K562 (cell line): ENCODE data around the gene CCDC61. TPM values are rescaled to one million over a fixed set of nuclear protein-coding genes. Genes with fewer than 3 reads are reported as not detected.

Source experiments
- CHD4 ChIP-seq: fragments of 200-600 bp; sonication (generic); IDR thresholded peaks from 3 replicates; pipeline ENCODE4 v1.6.1; 2012; ENCODE audit warnings: low read depth, mild to moderate bottlenecking, mixed read lengths, low read length, inconsistent platforms; ENCODE audit not compliant: insufficient read depth, insufficient replicate concordance, poor library complexity, severe bottlenecking
- ELF1 ChIP-seq: fragments of 200-800 bp; sonication (Bioruptor generic); IDR thresholded peaks from 2 replicates; pipeline ENCODE4 v1.6.1; 2016; ENCODE audit warnings: missing genetic modification characterization, missing compliant biosample characterization
- FOXJ3 ChIP-seq: sonication (generic); formaldehyde crosslinking; IDR thresholded peaks from 2 replicates; pipeline ENCODE4 v1.4.0; 2020; ENCODE audit warnings: mild to moderate bottlenecking, missing genetic modification reagents
- FUS ChIP-seq: fragments of 200-400 bp; formaldehyde crosslinking; optimal IDR thresholded peaks from 2 replicates; pipeline ENCODE3; 2017; ENCODE audit warnings: low read depth, low read length
- HDAC2 ChIP-seq: fragments of 450-650 bp; IDR thresholded peaks from 2 replicates; pipeline ENCODE4 v1.6.1; 2016; ENCODE audit warnings: mild to moderate bottlenecking
- IRF2 ChIP-seq: sonication (generic); formaldehyde crosslinking; IDR thresholded peaks from 2 replicates; pipeline ENCODE4 v1.8.1; 2022; ENCODE audit warnings: mild to moderate bottlenecking, missing genetic modification reagents
- MITF ChIP-seq: IDR thresholded peaks from 2 replicates; pipeline ENCODE4 v1.6.1; 2014; ENCODE audit warnings: antibody characterized with exemption
- NR2F6 ChIP-seq: fragments of 450-650 bp; formaldehyde crosslinking; IDR thresholded peaks from 2 replicates; pipeline ENCODE4 v1.4.0; 2020; ENCODE audit warnings: mild to moderate bottlenecking
- POLR2AphosphoS5 ChIP-seq: IDR thresholded peaks from 2 replicates; pipeline ENCODE4 v1.6.1; 2011; ENCODE audit warnings: mild to moderate bottlenecking, low read depth, low read length, moderate library complexity; ENCODE audit not compliant: control insufficient read depth, insufficient read depth
- SIN3A ChIP-seq, 2 experiments: fragments of 150-350 bp in 1 of 2; IDR thresholded peaks; 2 replicates each; pipeline ENCODE4 v1.6.1; 2011 to 2016; ENCODE audit warnings: borderline replicate concordance in 2 of 2, low read depth in 2 of 2, low read length in 2 of 2, mild to moderate bottlenecking in 2 of 2, moderate library complexity in 2 of 2; ENCODE audit not compliant: control insufficient read depth in 1 of 2
- SMARCC2 ChIP-seq: fragments of 450-650 bp; IDR thresholded peaks from 2 replicates; pipeline ENCODE4 v1.6.1; 2017; ENCODE audit warnings: antibody characterized with exemption, moderate library complexity, mild to moderate bottlenecking, low read depth
- TEAD2 ChIP-seq: fragments of 450-650 bp; IDR thresholded peaks from 2 replicates; pipeline ENCODE4 v1.6.1; 2016; ENCODE audit warnings: missing genetic modification characterization, control low read depth, missing compliant biosample characterization
- THRA ChIP-seq: fragments of 450-650 bp; IDR thresholded peaks from 2 replicates; pipeline ENCODE4 v1.6.1; 2017; ENCODE audit warnings: mild to moderate bottlenecking, moderate library complexity
- U2AF2 ChIP-seq: fragments of 200-400 bp; formaldehyde crosslinking; optimal IDR thresholded peaks from 2 replicates; pipeline ENCODE3; 2017; ENCODE audit warnings: low read depth, mild to moderate bottlenecking, low read length
- ZEB2 ChIP-seq: fragments of 450-650 bp; IDR thresholded peaks from 2 replicates; pipeline ENCODE4 v1.6.1; 2016
- ZNF212 ChIP-seq: fragments of 450-650 bp; formaldehyde crosslinking; IDR thresholded peaks from 2 replicates; pipeline ENCODE4 v1.4.0; 2020; ENCODE audit warnings: mild to moderate bottlenecking
- ZNF274 ChIP-seq: IDR thresholded peaks from 2 replicates; pipeline ENCODE4 v1.6.1; 2011; ENCODE audit warnings: low read depth, mild to moderate bottlenecking, low read length, moderate library complexity, borderline replicate concordance
- ZNF395 ChIP-seq: fragments of 200-800 bp; sonication (Bioruptor generic); IDR thresholded peaks from 2 replicates; pipeline ENCODE4 v1.6.1; 2017; ENCODE audit warnings: missing genetic modification characterization, missing compliant biosample characterization
- ZNF695 ChIP-seq: fragments of 450-650 bp; formaldehyde crosslinking; IDR thresholded peaks from 2 replicates; pipeline ENCODE4 v1.4.0; 2020; ENCODE audit warnings: mild to moderate bottlenecking, moderate library complexity
- polyA plus RNA-seq, 8 experiments: library from polyadenylated mRNA; depleted of rRNA in 4 of 8; stranded (reverse) in 5 of 8; unstranded in 3 of 8; fragments of >200 nt; fragmentation: Nextera tagmentation in 2 of 8; fragmentation: Illumina TruSeq in 1 of 8; extraction: Ambion mirVana in 2 of 8; extraction: Trizol in 1 of 8; gene quantifications; 2 replicates each; pipeline versions ENCODE4 v1.2.1 to v1.2.3, GENCODE V29; 2011 to 2014; ENCODE audit warnings: inconsistent platforms in 1 of 8, missing spikeins in 1 of 8
- total RNA-seq, 7 experiments: library from RNA; depleted of rRNA in 6 of 7; stranded (reverse); fragments of >200 nt in 6 of 7; fragmentation: Illumina TruSeq in 2 of 7; extraction: Trizol in 2 of 7; gene quantifications; 2 replicates each; pipeline versions ENCODE4 v1.2.1 to v1.2.3, GENCODE V29; 2011 to 2021; ENCODE audit warnings: low replicate concordance in 1 of 7

CCDC61 gene
- total and polyA plus RNA-seq, 9 of the 15 experiments (the other 6 are each of a cell fraction or from before 2014, with no cell fraction given) = 0.07 to 27.0 (median 10.3) TPM

- TF ChIP-seq ZNF695 (CRISPR knock-in tag) = no peak
- no peak for TF ChIP-seq ZNF212
- TF ChIP-seq SMARCC2 = no peak
- TF ChIP-seq SIN3A (IDR thresholded peaks at IDR 0.05; ENCODE audit: borderline replicate concordance in 2 of 2, control insufficient read depth in 1 of 2, low read depth in 2 of 2, low read length in 2 of 2) = peak; percentile 67 to 94; a peak in 3 of 4 replicates
- TF ChIP-seq ZNF274 = no peak
- TF ChIP-seq HDAC2 = peak; percentile 57; the same call in 1 of the 2 replicates
- no peak for TF ChIP-seq NR2F6
- TF ChIP-seq ZNF395 = peak; percentile 69; the same call in 1 of the 2 replicates
- no peak for TF ChIP-seq ZEB2
- TF ChIP-seq THRA = no peak
- no peak for TF ChIP-seq MITF
- no peak for TF ChIP-seq IRF2
- TF ChIP-seq U2AF2 = no peak
- no peak for TF ChIP-seq TEAD2 (tag)
- TF ChIP-seq ELF1 (tag) = peak; percentile 68; the same call in 1 of the 2 replicates
- no peak for TF ChIP-seq FUS
- TF ChIP-seq FOXJ3 (CRISPR knock-in tag) = no peak
- no peak for TF ChIP-seq POLR2AphosphoS5
- TF ChIP-seq CHD4 = no peak
Observed at GRCh38 chr19:45952686-45953505, 42.4 kb upstream of the CCDC61 start (continued).
